DOHH2 (cell line): ENCODE data around the gene KRTAP5-11.
"Not testable (repeated sequence)": the region's sequence is repeated elsewhere in the genome, so short reads cannot be mapped to it uniquely, and the experiment has no call there.

Source experiments
- CTCF ChIP-seq: fragments of 200-600 bp; sonication (generic); IDR thresholded peaks from one replicate; pipeline ENCODE4 v1.5.1; 2014; ENCODE audit warnings: antibody characterized with exemption, mild to moderate bottlenecking, low read depth, low read length; ENCODE audit not compliant: poor library complexity, severe bottlenecking
- EZH2phosphoT487 ChIP-seq: fragments of 200-600 bp; sonication (generic); IDR thresholded peaks from 2 replicates; pipeline ENCODE4 v1.6.1; 2017; ENCODE audit warnings: borderline replicate concordance, mild to moderate bottlenecking, antibody characterized with exemption, low read length, moderate library complexity, mixed read lengths

GRCh38 chr11:71534711-71535608 lies 47.7 kb downstream of the KRTAP5-11 start:
- TF ChIP-seq CTCF, EZH2phosphoT487: not testable (repeated sequence)
